Measurements from ENCODE around the gene EP400. TPM values are rescaled to one million over a fixed set of nuclear protein-coding genes. Genes with fewer than 3 reads are reported as not detected.

The EP400 gene
- total RNA-seq, 1 donor from 2014 or later, result 11.9 TPM

GRCh38 chr12:131922772-131923171 lies 27.0 kb upstream of the EP400 start:
- DNase-seq (ENCODE audit: low read depth), result no peak
- no peak overlapping the region for H3K4me3 ChIP-seq (ENCODE audit: low read depth, low read length)
- TF ChIP-seq CTCF (conservative IDR thresholded peaks at IDR 0.05; ENCODE audit: low read depth, low read length), result no peak

DNA sequence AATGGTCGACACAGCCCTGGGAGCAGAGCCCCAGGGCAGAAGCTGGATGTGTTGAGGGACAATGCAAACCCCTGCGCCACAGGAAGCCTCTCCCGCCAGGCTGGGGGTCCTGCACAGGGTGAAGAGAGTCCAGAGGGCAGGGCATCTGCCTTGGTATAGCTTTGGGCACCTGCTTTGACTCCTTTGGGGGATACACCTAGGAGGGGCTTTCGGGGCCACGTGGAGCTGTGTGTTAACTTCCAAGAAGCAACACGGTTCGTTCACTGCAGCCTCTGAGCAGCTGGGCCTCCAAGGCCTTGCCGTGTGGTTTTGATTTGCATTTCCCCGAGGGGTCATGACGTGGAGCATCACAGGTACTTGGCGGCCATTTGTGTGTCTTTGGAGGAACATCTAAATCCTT lies 26.5 kb upstream of the EP400 start:
- TF ChIP-seq CTCF (conservative IDR thresholded peaks at IDR 0.05; ENCODE audit: low read depth, low read length), result no peak
- no peak overlapping the region for H3K4me3 ChIP-seq (ENCODE audit: low read depth, low read length)
- no peak for DNase-seq (ENCODE audit: low read depth)

DNA sequence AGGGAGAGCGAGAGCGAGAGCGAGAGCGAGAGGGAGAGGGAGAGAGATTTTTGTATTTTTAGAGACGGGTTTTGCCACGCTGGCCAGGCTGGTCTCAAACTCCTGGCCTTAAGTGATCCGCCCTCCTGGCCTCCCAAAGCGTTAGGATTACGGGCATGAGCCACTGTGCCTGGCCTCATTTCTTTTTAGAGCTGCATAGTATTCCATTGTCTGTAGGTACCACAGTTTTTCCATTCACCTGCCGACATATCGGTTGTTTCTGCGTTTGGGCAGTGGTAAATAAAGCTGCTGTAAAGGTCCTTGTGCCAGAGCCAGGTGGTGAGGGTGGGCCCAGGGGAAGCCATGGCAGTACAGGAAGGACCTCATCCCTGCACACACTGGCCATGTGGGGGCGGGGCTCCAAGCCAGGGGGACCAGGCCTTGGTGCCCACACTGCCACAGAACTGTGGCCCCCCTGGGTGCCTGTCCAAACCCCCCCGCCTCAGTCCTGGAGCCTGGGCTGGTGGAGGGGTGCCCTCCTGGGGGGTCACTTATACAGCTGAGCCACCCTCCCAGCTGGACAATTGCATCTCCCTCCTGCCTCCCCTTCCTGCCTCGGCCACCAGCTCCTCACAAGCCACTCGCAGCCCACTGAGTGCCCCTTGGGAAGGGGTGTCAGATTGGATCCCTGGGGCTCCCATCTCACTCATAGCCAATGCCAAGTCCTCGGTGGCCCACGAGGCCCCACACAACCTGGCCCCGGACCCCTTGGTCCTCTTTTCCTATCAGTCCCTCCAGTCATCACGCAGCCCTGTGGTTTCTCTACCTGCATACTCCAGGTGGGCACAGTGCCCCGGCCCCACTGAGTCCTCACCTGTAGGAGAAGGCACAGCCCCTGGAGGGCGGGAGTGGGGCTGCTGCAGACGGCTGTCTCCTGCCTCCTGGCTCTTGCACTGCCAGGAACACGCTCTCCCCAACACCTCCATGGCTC lies 22.3 kb upstream of the EP400 start:
- TF ChIP-seq CTCF (conservative IDR thresholded peaks at IDR 0.05; ENCODE audit: low read depth, low read length), result no peak
- no peak for DNase-seq (ENCODE audit: low read depth)
- no peak overlapping the region for H3K4me3 ChIP-seq (ENCODE audit: low read depth, low read length)

DNA sequence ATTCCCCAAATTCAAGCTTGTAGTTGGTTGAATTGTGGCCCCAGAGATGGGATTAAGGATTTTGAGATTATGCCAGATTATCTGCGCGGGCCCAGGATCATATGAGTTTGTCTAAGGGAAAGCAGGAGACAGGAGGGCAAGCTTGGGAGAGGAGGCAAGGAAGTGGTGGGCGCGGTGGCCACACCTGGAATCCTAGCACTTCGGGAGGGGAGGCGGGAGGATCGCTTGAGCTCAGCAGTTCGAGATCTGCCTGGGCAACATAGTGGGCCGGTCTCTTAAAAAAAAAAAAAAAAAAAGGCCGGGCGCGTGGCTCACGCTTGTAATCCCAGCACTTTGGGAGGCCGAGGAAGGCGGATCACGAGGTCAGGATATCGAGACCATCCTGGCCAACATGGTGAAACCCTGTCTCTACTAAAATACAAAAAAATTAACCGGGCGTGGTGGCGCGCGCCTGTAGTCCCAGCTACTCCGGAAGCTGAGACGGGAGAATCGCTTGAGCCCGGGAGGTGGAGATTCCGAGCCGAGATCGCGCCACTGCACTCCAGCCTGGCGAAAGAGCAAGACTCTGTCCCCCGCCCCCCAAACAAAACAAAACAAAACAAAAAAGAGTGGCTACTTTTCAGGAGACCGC lies 21.5 kb upstream of the EP400 start:
- DNase-seq (ENCODE audit: low read depth), result no peak
- TF ChIP-seq CTCF (conservative IDR thresholded peaks at IDR 0.05; ENCODE audit: low read depth, low read length), result no peak
- H3K4me3 ChIP-seq (ENCODE audit: low read depth, low read length), result peak overlapping the region; percentile 97

DNA sequence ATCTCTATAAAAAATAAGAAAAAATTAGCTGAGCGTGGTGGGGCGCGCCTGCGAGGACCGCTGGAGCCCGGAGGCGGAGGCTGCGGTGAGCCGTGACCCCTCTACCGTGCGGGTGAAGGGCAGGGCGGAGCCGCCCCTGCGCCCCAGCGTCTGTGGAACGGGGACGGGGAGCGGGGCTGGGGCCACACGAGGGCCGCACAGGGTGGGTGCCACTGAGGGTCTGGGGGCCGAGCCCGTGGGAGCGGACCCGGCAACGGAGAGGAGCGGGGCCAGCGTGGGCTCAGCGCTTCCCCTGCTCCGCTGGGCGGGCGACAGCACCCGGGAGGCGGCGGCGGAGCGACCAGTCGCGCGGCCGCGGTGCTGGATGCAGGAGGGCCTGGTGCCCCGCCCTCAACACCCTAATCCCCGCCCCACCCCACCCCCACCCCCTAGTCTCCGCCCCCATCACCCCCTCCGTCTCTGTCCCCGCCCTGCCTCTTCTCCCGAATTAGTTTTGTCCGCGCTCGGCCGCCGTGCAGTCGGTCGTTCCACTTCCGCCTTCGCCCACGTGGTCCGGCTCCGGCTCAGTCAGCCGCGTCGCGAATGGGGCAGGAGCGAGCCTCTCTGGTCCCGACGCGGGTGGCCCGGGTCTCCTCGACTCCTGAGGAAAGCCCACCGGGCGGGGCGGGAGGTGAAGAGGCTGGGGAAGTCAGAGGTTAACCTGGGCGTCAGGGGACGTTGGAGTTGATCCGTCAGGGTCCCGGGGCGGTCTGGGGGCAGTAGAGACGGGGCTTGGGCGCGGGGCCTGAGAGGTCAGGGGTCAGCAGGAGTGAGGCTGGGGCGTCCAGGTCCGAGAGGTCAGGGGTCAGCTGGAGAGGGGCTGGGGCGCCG lies 20.8 kb upstream of the EP400 start, which contains the start of gene PUS1:
Gene PUS1 (plus strand): TSS at position 566 of the 870 bp plus-strand sequence. CDS start 447 bp downstream, outside the sequence.
- peak within 1 kb of the TSS; percentile 97 for H3K4me3 ChIP-seq (ENCODE audit: low read depth, low read length)
- no peak for TF ChIP-seq CTCF (conservative IDR thresholded peaks at IDR 0.05; ENCODE audit: low read depth, low read length)
- DNase-seq (ENCODE audit: low read depth), result peak; percentile 32

DNA sequence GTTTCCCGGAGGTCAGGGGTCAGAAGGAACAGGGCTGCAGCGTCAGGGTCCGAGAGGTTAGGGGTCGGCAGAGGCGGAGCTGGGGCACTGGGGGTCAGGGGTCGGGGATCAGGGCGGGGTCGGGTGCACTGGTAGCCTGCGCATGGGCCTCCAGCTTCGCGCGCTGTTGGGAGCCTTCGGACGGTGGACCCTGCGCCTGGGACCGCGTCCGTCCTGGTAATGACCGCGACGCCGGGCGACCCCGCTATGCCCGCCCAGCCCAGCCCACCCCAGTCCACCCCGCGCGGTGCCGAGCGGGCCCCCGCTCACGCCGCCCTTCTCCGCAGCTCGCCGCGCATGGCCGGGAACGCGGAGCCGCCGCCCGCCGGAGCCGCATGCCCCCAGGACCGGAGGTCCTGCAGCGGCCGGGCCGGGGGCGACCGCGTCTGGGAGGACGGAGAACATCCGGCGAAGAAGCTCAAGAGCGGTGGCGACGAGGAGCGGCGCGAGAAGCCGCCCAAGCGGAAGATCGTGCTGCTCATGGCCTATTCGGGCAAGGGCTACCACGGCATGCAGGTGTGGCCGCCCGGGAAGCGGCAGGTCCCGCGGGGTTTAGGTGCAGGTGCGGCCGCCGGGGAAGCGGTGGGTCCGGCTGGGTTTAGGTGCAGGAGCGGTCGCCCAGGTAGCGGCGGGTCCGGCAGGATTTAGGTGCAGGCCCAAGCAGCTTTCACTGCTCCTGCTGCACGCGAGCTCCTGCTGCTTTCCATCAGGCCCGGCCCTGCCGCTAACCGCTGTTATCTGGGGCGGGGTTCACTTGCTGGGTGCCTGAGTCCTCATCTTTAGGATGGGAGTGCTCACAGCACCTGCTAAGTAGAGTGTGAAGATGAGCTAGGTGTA lies 19.9 kb upstream of the EP400 start:
- TF ChIP-seq CTCF (conservative IDR thresholded peaks at IDR 0.05; ENCODE audit: low read depth, low read length), result no peak

More for the DNA sequence above, 19.9 kb upstream of the EP400 start:
- peak overlapping the region; percentile 97 for H3K4me3 ChIP-seq (ENCODE audit: low read depth, low read length)
- no peak for DNase-seq (ENCODE audit: low read depth)
